NCI-H510A (cell line): ENCODE results near the gene MMP27.
"Not testable (repeated sequence)": the region's sequence is repeated elsewhere in the genome, so short reads cannot be mapped to it uniquely, and the experiment has no call there.

Source experiments
- DNase-seq: peaks from one replicate; lab custom pipeline; 2025; lab: John Stamatoyannopoulos, UW

The MMP27 gene, protein sequence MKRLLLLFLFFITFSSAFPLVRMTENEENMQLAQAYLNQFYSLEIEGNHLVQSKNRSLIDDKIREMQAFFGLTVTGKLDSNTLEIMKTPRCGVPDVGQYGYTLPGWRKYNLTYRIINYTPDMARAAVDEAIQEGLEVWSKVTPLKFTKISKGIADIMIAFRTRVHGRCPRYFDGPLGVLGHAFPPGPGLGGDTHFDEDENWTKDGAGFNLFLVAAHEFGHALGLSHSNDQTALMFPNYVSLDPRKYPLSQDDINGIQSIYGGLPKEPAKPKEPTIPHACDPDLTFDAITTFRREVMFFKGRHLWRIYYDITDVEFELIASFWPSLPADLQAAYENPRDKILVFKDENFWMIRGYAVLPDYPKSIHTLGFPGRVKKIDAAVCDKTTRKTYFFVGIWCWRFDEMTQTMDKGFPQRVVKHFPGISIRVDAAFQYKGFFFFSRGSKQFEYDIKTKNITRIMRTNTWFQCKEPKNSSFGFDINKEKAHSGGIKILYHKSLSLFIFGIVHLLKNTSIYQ

DNA sequence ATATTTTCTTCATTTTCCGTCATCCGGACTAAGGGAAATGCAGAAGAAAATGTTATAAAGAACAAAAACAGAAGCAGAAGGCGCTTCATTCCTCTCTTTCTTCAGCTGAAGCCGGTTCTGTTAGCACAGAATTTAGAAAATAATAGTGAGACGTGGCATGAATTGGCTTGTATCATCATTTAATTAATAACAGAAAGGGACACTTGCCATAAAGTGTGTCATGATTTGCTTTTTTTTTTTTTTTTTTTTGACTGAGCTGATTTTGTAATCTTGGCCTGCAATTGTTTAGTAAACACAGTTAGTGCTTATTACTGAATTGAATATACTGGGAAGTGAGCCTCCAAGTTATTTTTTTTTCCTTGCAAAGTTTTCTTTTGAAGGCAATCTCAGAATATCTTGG, at the start of gene MMP27:
Gene MMP27, minus strand, starts transcription at position 144 of the 400 bp plus-strand sequence. Its CDS starts 55 bp downstream, at position 89.
- no peak for DNase-seq

DNA sequence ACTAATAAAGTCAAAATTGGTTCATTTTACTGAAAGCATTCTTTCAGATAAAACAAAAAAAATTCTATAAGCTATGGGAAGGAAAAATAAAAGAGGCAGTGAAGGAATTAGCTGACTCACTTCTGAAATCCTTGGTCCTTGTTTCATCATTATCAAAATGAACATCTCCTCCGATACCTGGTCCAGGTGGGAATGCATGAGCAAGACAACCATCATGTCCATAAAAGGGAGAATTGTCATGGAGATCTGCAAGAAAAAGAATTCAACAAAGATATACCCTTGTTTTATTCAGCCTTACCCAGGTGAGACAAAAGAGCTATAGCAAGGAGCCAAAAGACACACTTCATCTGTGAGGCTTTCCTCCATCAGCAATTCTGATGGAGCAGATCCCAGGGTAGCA, 47.7 kb upstream of the MMP27 start:
- DNase-seq = no peak

DNA sequence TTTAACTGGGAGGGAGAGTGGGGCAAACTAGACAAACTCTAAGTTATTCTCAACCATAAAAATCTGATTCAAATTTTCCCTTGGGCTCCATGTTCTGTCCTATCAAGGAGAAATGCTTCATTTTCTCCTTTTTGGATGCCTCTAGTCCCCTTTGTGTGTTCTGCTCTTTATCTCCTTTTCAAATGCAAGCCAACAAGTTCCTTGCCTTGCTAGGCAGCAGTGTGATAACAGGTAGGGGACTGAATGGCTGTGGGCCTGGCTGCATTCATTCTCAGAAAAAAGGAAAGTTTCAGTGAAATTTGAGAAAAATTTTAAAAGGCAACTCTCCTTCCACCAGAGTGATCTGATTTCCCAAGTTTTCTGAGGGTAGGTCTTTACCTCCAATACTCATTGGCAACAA, 46.1 kb upstream of the MMP27 start:
- no peak for DNase-seq

GRCh38 chr11:102749101-102749722, 43.6 kb upstream of the MMP27 start:
- no peak for DNase-seq

- DNase-seq = peak; percentile 14
Observed at GRCh38 chr11:102746746-102747578, 41.4 kb upstream of the MMP27 start.

GRCh38 chr11:102734650-102735049, 29.1 kb upstream of the MMP27 start:
- no peak for DNase-seq

GRCh38 chr11:102733232-102733875, 27.8 kb upstream of the MMP27 start:
- peak; percentile 29 for DNase-seq

- DNase-seq = not testable (repeated sequence)
Observed at GRCh38 chr11:102730944-102731343, 25.4 kb upstream of the MMP27 start.

DNA sequence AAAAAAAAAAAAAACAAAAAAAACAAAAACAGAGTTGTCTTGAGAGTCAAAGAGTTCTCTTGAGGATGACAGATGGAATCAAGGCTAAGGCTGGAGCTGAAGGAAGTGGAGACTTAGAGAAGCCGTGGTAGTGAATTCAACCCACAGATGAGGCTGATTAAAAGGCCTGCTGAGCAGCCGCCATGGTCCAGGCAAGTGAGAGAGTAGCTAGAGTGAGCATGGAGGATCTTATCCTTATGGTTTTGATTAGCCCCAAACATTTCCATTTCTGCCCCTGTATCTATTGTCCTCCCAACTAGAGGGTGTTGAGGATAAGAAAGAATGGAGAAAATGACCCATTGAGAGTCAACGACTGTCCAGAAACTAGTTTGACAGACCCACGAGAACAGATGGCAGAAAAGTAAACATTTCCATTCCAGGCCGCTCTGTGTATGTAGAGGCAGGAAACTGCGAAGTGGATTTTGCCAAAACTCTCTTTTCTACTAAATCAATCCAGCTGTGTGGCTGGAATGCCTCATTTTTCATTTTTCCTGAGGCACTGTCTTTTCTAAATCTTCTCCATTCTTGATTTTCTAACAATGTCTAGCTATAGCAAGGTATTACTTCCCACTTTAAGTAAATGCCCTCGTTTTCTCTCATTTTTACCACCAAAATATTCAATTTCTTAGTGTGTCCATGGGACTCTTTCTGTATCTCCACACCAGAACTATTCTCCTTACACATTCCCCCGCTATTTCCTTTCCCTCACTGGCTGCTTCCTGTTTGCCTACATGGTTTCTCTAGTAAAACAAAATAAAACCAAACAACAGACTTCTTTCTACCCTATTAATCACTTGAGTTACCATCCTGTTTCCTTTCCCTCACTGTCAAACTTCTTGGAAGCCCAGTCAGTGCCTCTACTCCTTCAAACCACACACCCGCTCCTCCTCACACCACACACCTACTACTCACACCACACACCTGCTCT, 24.6 kb upstream of the MMP27 start:
- no peak for DNase-seq

GRCh38 chr11:102727890-102728289, 22.3 kb upstream of the MMP27 start:
- DNase-seq = no peak

DNA sequence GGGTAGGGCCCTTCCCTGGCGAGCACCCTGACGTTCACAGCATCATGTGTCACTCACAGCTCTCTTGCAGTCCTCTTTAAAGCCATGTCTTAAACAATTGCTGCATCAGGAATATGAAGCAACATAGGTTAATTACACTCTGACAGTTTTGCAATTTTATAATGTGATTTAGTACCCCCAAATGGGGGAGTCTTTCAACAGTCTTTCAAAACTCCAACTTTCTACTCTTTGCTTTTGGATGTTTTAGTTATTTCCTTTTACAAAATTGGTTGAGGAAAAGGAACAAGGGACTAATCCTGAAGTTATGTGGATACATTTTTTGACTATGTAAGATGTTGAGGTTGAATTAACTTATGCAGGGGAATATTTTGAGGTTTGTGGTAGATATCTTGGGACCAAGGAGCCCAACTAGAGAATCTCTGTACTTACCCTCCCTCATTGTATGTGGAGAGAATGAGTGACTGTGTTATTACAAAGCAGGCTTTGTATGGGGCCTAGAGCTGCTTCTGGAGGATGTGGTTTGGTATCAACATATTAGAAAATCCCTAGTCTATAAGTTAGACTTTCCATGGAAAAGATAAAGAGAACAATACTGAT, 19.4 kb upstream of the MMP27 start, which contains the start of gene MMP8:
Gene MMP8, minus strand, starts transcription at position 51 of the 597 bp plus-strand sequence. CDS start 99 bp downstream, outside the sequence.
- DNase-seq = no peak

- no peak for DNase-seq
Observed at GRCh38 chr11:102722821-102723220, 17.3 kb upstream of the MMP27 start.

- DNase-seq = no peak
Observed at GRCh38 chr11:102719620-102720277, 14.2 kb upstream of the MMP27 start.

GRCh38 chr11:102717280-102717679, 11.7 kb upstream of the MMP27 start:
- no peak for DNase-seq

DNA sequence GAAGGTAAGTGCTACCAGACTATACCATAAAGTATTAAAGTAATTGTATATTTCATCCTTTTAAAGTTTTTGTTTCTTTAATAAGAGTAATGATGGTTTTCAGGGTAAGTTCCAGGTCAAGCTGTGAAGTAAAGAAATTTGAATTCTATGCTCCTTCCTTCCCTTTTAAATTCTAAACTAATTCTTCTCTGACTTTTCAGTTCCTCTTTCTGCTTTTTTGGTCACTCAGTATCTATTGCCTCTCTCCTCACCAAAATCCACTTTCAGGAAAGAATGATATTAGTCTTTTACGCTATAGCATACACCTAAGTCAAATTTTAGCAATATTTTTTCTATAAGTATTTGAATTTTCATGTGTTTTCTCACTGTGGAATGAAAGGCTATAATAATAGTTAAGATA, 11.0 kb upstream of the MMP27 start:
- DNase-seq = no peak

- no peak for DNase-seq
Observed at GRCh38 chr11:102712137-102712536, 6.6 kb upstream of the MMP27 start.

DNA sequence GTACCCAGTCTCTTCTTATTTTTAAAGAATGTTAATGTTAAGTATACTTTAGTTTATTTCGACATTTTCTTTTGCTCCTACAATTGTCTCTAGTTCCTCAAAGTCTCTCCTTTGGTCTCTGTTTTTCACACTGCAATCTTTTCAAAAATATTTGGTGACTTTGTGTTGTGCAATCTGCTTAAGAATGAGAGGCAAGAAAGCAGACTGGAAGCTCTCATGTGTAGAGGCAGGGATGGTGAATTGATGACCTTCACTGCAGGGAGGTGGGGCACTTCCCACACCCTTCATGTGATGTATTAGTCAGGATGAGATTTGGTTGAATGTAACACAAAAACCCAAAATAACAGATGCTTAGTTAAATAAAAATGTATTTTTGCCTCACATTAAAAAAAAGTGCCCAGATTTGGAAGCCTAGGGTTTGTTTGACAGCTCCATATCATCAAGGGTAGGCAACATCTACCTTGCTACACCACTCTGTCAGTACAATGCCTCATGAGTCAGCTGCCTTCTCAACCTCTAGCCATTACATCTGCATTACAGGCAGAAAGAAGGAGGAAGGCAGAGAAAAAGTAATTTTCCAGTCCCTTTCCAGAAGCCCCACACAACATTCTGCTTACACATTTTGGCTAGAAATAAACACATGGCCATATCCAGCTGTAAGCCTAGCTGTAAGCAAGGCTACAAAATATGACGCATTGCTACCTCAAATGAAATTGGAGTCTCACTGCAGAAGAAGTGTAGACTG, 3.8 kb upstream of the MMP27 start:
- DNase-seq = no peak

- no peak for DNase-seq
Observed at GRCh38 chr11:102708654-102709053, 3.1 kb upstream of the MMP27 start.

- no peak for DNase-seq
Observed at GRCh38 chr11:102704841-102705240, 728 bp downstream of the MMP27 start.
